ENCODE measurements around the gene COL11A2. TPM values are rescaled to one million over a fixed set of nuclear protein-coding genes. Genes with fewer than 3 reads are reported as not detected.

The COL11A2 gene
- total and polyA plus RNA-seq, 2 of the 13 experiments (the other 11 are each of a cell fraction or from before 2014, with no cell fraction given): 0.55 TPM

- TF ChIP-seq, protein P1, sequence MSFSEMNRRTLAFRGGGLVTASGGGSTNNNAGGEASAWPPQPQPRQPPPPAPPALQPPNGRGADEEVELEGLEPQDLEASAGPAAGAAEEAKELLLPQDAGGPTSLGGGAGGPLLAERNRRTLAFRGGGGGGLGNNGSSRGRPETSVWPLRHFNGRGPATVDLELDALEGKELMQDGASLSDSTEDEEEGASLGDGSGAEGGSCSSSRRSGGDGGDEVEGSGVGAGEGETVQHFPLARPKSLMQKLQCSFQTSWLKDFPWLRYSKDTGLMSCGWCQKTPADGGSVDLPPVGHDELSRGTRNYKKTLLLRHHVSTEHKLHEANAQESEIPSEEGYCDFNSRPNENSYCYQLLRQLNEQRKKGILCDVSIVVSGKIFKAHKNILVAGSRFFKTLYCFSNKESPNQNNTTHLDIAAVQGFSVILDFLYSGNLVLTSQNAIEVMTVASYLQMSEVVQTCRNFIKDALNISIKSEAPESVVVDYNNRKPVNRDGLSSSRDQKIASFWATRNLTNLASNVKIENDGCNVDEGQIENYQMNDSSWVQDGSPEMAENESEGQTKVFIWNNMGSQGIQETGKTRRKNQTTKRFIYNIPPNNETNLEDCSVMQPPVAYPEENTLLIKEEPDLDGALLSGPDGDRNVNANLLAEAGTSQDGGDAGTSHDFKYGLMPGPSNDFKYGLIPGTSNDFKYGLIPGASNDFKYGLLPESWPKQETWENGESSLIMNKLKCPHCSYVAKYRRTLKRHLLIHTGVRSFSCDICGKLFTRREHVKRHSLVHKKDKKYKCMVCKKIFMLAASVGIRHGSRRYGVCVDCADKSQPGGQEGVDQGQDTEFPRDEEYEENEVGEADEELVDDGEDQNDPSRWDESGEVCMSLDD (CRISPR knock-in tag; IDR thresholded peaks at IDR 0.05; ENCODE audit: borderline replicate concordance): no peak
- no peak for TF ChIP-seq XBP1 (CRISPR knock-in tag; IDR thresholded peaks at IDR 0.05)
- TF ChIP-seq, protein P2, sequence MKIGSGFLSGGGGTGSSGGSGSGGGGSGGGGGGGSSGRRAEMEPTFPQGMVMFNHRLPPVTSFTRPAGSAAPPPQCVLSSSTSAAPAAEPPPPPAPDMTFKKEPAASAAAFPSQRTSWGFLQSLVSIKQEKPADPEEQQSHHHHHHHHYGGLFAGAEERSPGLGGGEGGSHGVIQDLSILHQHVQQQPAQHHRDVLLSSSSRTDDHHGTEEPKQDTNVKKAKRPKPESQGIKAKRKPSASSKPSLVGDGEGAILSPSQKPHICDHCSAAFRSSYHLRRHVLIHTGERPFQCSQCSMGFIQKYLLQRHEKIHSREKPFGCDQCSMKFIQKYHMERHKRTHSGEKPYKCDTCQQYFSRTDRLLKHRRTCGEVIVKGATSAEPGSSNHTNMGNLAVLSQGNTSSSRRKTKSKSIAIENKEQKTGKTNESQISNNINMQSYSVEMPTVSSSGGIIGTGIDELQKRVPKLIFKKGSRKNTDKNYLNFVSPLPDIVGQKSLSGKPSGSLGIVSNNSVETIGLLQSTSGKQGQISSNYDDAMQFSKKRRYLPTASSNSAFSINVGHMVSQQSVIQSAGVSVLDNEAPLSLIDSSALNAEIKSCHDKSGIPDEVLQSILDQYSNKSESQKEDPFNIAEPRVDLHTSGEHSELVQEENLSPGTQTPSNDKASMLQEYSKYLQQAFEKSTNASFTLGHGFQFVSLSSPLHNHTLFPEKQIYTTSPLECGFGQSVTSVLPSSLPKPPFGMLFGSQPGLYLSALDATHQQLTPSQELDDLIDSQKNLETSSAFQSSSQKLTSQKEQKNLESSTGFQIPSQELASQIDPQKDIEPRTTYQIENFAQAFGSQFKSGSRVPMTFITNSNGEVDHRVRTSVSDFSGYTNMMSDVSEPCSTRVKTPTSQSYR (CRISPR knock-in tag; IDR thresholded peaks at IDR 0.05; ENCODE audit: borderline replicate concordance): no peak
- TF ChIP-seq MAZ (IDR thresholded peaks at IDR 0.05; ENCODE audit: borderline replicate concordance, low read depth, low read length): no peak
- no peak for TF ChIP-seq MAZ (CRISPR knock-in tag; IDR thresholded peaks at IDR 0.05; ENCODE audit: low read depth)
- TF ChIP-seq, protein P3, sequence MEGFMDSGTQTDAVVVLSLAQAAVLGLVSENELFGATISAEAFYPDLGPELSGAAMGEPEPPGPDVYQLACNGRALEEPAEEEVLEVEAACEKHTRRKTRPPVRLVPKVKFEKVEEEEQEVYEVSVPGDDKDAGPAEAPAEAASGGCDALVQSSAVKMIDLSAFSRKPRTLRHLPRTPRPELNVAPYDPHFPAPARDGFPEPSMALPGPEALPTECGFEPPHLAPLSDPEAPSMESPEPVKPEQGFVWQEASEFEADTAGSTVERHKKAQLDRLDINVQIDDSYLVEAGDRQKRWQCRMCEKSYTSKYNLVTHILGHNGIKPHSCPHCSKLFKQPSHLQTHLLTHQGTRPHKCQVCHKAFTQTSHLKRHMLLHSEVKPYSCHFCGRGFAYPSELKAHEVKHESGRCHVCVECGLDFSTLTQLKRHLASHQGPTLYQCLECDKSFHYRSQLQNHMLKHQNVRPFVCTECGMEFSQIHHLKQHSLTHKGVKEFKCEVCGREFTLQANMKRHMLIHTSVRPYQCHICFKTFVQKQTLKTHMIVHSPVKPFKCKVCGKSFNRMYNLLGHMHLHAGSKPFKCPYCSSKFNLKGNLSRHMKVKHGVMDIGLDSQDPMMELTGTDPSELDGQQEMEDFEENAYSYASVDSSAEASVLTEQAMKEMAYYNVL (CRISPR knock-in tag; IDR thresholded peaks at IDR 0.05; ENCODE audit: borderline replicate concordance): no peak
- TF ChIP-seq REXO4 (CRISPR knock-in tag; IDR thresholded peaks at IDR 0.05; ENCODE audit: borderline replicate concordance): no peak
- TF ChIP-seq, protein P4, sequence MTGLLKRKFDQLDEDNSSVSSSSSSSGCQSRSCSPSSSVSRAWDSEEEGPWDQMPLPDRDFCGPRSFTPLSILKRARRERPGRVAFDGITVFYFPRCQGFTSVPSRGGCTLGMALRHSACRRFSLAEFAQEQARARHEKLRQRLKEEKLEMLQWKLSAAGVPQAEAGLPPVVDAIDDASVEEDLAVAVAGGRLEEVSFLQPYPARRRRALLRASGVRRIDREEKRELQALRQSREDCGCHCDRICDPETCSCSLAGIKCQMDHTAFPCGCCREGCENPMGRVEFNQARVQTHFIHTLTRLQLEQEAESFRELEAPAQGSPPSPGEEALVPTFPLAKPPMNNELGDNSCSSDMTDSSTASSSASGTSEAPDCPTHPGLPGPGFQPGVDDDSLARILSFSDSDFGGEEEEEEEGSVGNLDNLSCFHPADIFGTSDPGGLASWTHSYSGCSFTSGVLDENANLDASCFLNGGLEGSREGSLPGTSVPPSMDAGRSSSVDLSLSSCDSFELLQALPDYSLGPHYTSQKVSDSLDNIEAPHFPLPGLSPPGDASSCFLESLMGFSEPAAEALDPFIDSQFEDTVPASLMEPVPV (CRISPR knock-in tag; IDR thresholded peaks at IDR 0.05): no peak
- no peak for TF ChIP-seq NBN (conservative IDR thresholded peaks at IDR 0.05)
- TF ChIP-seq, protein P5, sequence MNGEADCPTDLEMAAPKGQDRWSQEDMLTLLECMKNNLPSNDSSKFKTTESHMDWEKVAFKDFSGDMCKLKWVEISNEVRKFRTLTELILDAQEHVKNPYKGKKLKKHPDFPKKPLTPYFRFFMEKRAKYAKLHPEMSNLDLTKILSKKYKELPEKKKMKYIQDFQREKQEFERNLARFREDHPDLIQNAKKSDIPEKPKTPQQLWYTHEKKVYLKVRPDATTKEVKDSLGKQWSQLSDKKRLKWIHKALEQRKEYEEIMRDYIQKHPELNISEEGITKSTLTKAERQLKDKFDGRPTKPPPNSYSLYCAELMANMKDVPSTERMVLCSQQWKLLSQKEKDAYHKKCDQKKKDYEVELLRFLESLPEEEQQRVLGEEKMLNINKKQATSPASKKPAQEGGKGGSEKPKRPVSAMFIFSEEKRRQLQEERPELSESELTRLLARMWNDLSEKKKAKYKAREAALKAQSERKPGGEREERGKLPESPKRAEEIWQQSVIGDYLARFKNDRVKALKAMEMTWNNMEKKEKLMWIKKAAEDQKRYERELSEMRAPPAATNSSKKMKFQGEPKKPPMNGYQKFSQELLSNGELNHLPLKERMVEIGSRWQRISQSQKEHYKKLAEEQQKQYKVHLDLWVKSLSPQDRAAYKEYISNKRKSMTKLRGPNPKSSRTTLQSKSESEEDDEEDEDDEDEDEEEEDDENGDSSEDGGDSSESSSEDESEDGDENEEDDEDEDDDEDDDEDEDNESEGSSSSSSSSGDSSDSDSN (CRISPR knock-in tag; IDR thresholded peaks at IDR 0.05): no peak
- TF ChIP-seq, protein P6, sequence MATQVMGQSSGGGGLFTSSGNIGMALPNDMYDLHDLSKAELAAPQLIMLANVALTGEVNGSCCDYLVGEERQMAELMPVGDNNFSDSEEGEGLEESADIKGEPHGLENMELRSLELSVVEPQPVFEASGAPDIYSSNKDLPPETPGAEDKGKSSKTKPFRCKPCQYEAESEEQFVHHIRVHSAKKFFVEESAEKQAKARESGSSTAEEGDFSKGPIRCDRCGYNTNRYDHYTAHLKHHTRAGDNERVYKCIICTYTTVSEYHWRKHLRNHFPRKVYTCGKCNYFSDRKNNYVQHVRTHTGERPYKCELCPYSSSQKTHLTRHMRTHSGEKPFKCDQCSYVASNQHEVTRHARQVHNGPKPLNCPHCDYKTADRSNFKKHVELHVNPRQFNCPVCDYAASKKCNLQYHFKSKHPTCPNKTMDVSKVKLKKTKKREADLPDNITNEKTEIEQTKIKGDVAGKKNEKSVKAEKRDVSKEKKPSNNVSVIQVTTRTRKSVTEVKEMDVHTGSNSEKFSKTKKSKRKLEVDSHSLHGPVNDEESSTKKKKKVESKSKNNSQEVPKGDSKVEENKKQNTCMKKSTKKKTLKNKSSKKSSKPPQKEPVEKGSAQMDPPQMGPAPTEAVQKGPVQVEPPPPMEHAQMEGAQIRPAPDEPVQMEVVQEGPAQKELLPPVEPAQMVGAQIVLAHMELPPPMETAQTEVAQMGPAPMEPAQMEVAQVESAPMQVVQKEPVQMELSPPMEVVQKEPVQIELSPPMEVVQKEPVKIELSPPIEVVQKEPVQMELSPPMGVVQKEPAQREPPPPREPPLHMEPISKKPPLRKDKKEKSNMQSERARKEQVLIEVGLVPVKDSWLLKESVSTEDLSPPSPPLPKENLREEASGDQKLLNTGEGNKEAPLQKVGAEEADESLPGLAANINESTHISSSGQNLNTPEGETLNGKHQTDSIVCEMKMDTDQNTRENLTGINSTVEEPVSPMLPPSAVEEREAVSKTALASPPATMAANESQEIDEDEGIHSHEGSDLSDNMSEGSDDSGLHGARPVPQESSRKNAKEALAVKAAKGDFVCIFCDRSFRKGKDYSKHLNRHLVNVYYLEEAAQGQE (IDR thresholded peaks at IDR 0.05; ENCODE audit: borderline replicate concordance in 1 of 2, low read depth in 1 of 2, low read length in 2 of 2): peak in 1 of 2 experiments; percentile 90; a peak in 2 of 4 replicates
These were observed 3.3 kb upstream of the COL11A2 start (continued) for GRCh38 chr6:33195304-33196165.
